COLO829 (cell line): ENCODE measurements around the gene ATG16L2.
"Not testable (repeated sequence)": the region's sequence is repeated elsewhere in the genome, so short reads cannot be mapped to it uniquely, and the experiment has no call there.

Experiments used
- DNase-seq: peaks from one replicate; pipeline ENCODE4 v3.0.0; 2012; ENCODE audit warnings: low spot score

Gene ATG16L2

DNA sequence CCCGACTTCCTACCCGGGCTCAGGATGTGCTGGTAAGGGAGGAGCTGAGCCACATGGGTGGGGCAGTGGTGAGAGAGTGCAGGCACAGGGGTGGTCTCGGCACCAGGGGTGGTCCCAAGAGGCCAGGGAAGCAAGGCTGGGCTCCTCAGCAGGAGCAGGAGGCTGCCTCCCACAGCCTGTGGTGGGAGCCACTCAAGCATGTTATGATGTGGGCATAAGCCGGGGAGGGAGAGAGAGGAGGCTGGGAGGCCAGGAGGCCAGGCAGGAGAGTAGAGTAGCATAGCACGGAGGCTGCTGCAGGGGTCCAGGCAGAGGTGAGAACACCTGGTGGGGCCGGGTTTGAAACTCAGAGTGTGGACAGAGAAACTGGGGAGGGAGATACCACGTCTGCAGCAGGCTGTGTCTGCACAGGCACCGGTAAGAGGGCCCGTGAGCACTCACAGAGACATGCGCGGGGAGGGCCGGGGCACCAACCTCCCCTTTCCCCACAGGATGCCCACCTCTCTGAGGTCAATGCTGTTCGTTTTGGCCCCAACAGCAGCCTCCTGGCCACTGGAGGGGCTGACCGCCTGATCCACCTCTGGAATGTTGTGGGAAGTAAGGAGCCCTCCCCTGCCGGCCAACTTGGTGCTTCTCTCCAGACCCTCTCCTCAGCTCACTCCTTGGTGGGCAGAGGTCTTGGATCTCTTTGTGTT, 10.7 kb downstream of the ATG16L2 start:
- DNase-seq = no peak

DNA sequence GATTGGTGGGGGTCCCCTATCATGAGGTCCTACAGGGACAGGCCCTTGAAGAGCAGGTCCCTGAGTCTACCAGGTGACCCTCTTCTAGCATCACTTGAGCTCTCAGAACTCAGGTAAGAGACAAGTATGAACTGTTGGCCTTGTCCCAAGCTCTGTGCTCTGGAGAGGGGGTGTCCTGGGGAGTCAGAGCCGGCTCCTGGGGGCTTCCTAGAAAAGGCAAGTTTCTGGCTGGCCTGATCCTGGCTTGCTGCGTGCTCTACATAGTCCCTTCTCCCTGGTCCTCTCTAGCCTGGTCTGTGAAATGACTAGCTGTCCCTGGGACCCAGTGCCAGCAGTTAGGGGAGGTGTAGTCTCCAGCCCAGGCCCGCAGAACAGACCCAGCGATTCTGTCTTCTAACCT, 11.4 kb downstream of the ATG16L2 start:
- DNase-seq = no peak

DNA sequence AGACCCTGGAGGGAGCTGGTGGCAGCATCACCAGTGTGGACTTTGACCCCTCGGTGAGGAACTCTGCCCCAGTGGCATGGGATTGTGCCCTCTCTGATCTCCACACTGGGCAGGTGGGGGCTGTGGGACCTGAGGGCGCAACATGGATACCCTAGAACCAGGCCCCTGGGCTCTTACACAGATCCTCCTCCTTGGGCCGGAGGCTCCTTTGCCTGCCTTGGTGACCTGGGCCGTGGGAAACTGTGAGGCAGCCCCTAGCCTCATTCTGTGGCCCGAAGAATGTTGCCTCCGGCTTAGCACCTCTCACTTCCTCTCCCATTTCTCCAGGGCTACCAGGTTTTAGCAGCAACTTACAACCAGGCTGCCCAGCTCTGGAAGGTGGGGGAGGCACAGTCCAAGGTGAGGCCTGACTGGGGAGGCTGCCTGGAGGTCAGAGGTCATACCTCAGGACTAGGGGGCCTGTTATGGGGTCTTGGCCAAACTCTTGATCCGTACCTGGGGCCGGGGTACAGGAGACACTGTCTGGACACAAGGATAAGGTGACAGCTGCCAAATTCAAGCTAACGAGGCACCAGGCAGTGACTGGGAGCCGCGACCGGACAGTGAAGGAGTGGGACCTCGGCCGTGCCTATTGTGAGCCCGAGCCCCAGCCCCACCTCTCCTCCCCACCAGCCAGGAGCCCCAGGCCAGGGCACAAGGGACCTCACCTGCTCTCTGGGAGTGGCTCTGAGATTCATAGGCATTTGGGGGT, 12.2 kb downstream of the ATG16L2 start:
- no peak for DNase-seq

DNA sequence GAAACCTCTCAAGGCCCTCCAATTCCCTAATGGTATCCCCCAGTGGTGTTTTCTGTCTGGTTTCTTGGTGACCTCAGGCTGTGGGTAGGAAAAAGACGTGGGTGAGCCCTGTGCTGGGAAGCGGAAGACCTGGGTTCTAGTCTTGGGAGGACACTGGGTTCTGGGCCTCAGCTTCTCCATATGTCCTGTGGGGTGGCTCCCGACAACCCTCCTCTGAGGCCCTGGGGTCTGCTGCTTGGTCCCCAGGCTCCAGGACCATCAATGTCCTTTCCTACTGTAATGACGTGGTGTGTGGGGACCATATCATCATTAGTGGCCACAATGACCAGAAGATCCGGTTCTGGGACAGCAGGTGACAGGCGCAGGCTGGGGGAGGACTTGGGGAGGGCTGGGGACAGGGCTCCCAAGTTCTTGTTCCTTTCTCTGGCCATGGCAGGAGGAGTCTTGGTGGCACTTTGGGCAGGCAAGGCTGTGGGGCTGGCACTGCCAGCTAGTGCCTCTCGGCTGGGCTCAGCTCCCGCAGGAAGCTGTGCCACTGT, 12.8 kb downstream of the ATG16L2 start:
- DNase-seq = no peak

DNA sequence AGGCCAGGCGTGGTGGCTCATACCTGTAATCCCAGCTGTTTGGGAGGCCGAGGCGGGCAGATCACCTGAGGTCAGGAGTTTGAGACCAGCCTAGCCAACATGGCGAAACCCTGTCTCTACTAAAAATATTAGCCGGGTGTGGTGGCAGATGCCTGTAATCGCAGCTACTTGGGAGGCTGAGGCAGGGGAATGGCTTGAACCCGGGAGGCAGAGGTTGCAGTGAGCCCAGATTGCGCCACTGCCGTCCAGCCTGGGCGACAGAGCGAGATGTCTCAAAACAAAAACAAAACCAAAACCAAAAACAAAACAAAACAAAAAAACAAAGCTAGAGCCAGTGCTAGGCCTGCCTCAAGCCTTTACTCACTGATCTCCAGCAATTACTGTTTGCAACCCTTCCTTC, 13.4 kb downstream of the ATG16L2 start:
- DNase-seq = not testable (repeated sequence)

DNA sequence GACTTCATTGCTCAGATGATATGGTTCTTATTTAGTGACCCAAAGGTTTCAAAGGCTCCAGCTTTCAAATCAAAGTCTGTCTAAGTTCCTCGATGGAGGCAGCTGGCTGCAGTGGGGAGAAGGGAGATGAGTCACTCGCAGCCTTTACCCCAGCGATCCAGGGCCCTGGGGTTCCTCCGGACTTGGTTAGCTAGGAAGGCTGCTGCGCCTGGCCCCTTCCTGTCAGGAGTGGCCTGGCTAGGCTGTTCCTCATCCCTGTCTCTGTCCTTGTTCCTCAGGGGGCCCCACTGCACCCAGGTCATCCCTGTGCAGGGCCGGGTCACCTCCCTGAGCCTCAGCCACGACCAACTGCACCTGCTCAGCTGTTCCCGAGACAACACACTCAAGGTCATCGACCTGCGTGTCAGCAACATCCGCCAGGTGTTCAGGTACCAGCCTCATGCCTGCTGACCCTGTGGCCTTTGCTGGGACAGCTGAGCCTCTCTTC, 13.9 kb downstream of the ATG16L2 start:
- DNase-seq = no peak

DNA sequence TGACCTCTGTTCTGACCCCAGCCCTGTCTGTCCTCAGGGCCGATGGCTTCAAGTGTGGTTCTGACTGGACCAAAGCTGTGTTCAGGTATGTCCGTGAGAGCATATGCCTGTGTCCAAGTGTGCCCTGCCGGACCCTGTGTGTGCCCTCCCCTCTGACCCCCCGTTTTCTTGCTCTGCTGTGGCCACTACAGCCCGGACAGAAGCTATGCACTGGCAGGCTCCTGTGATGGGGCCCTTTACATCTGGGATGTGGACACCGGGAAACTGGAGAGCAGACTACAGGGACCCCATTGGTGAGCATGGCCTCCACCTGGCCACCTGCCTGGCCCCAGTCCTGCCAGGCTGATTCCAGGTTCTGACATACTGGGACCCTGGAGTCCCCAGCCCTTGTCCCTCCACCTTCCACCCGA, 14.5 kb downstream of the ATG16L2 start:
- no peak for DNase-seq

DNA sequence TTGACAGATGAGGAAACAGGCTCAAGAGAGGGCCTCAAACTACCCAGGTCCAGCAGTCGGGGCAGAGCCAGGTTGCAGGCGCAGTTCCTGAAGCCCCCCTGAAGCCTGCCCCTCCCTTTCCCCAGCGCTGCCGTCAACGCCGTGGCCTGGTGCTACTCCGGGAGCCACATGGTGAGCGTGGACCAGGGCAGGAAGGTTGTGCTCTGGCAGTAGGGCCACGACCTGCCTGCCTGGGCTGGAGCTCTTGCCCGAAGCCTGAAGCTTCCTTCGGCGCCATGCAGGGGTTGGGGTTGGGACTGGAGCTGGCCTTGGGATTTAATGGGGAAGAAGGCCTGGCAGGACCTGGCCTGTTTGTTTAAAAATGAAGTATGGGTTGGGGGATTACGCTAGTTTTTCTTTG, 15.0 kb downstream of the ATG16L2 start:
- DNase-seq = no peak

DNA sequence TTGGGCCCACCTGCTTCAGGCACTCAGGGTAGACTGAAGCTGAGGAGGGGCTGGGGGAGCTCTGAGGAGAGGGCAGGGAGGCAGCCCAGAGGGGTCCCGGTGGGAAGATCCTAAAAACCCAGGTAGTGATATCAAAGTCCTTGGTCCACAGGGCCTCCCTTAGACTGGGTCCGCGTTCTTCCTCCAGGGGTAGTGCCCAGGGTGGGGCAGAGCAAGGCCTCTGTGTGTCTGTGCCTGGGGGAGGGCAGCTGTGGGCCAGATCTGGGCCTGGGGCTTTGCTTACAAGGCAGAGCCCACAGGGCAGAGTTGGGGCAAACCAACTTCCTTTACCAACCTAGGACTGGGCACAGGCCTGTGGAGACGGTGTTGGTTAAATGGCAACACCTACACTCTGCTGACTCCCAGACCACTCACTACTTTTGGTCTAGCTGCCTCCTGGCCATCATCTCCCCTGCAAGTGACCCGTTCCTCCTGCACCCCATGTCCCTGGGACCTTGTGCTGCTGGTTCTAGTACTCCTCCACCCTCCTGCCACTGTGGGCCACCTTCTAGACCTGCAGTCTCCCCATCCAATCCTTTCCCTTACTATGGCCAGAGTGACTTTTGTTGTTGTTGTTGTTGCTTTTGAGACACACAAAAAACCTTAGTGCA, 15.8 kb downstream of the ATG16L2 start:
- DNase-seq = no peak

DNA sequence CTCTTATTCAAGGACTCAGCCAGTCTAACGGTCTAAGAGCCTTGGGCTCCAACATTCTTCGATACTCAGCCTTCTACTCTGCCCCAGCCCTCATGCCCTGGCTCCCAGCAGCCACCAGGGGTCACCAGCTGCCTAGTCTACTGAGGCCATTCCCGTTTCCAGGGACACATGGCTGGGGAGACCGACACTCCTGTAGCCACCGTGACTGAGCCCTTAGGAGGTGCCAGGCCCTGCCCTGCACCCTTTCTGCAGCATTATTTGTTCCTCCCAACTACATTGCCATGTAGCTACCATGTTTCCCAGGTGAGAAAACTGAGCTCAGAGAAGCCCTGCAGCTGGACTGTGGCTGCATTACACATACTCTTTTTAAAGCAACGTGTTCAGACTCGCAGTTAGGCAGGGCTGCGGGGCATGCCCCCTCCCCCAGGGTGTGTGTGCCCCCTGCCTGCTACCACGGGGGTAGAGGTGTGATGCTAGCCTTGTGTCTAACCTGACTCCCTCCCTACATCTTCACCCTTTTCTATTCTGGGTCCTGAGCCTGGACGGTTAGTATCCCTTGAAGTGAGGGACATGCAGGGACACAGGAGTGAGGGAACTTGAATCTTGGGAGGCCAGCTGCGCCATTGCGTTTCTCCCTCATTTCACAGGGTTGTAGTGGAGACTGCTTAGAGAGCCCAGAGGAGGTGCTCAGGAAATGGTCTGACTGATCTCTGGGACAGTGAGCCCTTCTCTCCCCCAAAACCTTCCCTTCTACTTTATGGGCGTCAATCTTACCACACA, 17.5 kb downstream of the ATG16L2 start:
- peak; percentile 52 for DNase-seq

DNA sequence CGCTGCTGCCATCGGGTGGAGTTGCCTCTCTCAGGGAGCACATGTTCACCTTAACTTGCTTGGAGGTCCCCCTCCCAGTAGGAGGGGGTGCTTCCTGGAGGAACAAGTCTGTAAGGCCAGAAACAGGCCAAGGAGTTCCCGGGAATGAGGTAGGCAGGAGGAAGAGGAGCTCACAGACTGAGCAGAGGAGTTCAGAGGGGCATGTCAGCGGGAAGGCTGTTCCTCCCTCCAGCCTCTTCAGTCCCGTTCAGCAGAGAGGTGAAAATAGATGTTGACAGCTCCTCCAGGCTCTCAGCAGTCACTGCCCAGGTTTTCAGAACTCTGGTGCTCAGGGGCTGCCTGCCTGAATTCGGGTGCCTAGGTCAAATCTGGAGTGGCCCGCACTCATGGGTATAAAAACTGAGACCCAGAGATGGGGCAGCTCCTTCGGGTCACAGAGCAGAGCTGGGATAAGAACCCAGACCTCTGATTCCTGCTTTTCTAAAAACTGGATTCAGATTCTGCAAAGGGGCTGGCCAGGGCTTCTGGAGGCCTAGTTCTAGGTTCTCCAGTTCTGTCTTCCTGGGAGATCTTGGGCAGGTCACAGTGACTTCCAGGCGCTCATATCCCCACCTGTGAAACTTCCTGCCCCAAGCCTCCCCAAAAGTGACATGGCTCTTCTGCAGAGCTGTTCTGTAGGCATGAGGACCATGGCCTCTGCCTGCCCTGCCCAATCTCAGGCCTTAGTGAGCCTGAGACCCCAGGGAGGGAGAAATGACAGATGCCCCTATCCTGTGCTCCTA, 18.3 kb downstream of the ATG16L2 start:
- DNase-seq = no peak

DNA sequence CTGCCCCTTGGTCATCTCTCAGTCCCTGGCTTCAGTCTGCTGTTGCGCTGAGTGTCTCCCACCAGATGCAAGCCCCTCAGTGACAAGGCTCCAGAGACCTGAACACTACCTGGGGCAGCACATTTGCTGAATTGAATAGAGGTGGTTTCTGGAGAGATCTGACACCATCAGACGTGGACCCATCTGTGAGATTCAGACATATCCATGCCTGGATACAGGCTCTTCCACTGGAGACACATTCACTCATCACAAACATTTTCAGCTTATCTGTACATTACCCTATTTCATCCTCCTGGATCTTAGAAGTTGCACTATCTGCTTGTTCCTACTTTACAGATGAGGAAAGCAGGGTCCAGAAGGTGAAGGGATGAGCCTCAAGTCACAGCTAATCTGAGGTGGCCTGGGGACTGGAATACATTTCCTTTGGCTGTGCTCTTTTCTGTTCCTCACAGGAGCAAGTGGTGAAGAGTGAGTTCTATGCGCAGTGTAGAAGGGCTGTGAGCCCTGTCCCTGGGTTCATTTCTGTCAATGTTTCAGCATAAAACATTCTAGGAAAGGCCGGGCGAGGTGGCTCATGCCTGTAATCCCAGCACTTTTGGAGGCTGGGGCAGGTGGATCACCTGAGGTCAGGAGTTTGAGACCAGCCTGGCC, 19.0 kb downstream of the ATG16L2 start:
- no peak for DNase-seq

DNA sequence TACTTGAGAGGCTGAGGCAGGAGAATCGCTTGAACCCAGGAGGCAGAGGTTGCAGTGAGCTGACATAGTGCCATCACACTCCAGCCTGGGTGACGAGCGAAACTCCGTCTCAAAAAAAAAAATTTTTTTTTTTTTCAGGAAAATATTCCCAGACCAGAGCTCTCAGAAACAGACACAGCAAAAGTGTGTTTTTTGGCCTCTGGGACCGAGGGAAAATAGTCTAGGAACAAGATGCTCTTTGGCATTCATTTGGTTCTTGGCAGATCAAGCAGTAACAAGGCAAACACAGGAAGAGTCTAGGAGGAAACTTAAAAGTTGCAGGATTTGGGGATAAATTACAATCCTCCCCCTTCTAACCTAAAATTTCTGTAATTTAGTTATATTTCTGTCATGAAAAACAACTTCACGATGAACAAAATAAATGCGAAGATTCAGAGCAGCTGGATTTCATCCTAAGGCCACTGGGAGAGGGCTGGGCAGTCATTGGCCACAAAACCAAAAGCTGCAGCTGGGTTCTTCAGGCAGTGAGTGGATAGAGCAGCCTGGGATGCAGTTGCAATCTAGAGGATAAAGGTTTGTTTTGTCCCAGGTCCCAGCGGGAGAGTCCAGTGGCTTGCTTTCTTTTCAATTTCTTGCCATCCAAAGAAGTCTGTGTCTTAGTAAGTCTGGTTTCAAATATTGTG, 19.7 kb downstream of the ATG16L2 start:
- DNase-seq = no peak

DNA sequence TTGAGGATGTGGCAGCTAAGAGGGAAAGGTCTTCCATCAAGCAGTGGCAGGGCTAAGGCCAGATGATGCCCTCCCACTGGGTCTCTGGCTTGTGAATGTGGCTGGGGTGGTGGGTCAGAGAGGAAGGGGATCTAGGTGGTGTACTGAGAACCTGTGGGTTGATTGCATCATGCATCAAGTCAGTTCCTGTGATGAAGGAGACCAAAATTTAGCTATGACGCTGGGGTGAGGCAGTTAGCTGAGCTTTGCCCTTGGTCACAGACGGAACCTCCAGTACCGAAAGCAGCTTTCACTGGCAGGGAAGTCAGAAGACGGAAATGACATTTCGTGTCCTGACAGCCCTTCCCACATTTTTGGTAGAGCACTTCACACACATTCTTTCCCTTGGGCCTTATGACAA, 20.7 kb downstream of the ATG16L2 start:
- DNase-seq = no peak

DNA sequence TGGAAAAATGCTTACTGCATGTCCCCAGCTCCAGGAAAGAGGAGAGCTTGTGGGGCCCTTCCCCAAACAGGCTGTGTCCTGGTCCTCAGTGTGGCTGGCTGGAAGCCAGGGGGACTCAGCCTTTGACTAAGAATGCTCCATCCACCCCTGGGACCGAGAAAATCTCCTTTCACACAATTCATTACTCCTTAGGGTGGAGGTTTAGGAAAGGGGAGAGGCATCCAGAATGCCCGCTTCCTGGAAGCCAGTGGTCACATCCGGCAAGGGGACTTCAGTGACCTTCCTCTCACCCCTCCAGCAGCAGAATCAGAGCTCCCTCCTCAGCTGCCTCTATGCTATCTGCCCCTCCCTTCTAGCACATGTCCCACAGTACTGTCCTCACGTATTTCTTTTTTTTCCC, 21.9 kb downstream of the ATG16L2 start:
- no peak for DNase-seq

DNA sequence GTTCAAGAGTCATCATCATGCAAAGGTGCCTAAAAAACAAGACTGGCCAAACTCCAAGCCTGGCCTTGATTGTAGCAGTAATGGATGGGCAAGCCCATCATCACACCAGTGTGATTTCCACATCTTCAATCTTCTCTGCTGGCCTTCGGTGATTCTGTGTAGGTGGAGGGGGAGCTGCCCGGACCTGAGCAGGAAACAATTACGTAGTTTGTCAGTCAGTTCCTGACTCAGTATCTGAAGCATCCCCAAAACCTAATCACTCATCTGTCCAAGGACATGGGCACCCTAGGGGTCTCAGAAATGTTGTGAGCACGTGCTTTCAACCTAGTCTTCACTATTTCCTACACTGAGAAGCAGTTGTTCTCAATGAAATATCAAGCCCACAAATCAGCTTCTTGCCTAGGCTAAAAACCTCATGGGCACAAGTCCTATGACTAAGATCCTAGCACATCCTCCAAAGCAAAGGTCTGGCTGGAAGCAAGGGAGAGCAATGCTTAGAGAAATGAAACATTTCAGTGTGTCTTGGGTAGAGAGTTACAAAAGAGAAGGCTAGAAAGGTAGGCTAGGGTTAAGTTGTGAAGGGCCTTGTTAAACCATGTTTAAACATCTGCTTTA, 24.6 kb downstream of the ATG16L2 start:
- DNase-seq = no peak

DNA sequence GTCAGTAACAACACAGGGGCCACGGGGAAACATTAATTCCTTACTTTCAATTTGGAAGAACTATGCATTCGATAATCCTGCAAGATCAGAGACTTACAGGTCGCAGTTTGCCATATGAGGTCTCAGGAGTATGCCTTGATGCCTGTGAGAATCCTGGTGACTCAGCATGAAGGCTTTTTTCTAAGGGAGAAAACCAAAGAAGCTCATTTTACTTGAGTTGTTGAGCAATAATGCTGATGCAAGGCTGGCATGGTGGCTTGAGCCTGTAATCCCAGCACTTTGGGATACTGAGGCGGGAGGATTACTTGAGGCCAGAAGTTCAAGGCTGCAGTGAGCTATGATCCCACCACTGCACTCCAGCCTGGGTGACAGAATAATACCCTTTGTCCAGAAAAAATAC, 26.6 kb downstream of the ATG16L2 start:
- no peak for DNase-seq

DNA sequence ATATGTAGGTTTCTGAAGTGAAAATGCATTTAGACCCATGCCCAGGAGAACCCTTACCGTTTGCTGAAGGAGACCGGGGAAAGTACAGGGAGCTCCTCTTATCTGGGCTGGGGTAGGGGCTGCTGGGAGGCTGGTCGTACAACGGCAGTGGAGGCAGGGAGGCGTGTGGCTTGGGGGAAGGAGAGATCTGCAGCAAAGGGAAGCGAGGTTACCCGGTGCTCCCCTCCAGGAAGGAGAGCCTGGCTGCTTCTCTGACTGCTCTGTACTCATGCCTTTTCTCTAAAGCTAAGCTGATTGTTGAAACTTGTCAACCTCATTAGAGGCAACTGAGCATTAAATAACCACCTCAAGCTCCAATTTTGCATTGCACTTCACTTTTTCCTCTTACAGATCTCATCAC, 27.2 kb downstream of the ATG16L2 start:
- DNase-seq = no peak

DNA sequence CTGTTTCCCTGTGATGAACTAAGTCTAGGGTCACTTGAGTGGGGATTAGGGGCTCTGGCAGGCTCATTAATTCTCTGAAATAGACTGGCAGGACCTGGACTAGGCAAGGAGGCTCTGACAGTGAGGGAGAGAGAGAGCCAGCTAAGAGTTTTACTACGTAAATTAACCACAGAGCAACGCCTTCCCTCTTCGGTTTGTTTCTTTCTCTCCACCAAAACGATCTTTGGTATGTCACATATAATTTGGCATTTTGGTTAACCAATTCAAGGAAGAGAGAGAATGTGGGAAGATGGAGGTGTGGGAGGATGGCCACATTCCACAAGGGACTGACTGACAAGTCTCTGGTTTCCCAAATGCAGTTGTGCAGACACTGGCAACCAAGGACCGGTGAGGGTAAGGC, 27.9 kb downstream of the ATG16L2 start:
- no peak for DNase-seq
